ENCODE data around the gene DGCR8.

Gene DGCR8

DNA sequence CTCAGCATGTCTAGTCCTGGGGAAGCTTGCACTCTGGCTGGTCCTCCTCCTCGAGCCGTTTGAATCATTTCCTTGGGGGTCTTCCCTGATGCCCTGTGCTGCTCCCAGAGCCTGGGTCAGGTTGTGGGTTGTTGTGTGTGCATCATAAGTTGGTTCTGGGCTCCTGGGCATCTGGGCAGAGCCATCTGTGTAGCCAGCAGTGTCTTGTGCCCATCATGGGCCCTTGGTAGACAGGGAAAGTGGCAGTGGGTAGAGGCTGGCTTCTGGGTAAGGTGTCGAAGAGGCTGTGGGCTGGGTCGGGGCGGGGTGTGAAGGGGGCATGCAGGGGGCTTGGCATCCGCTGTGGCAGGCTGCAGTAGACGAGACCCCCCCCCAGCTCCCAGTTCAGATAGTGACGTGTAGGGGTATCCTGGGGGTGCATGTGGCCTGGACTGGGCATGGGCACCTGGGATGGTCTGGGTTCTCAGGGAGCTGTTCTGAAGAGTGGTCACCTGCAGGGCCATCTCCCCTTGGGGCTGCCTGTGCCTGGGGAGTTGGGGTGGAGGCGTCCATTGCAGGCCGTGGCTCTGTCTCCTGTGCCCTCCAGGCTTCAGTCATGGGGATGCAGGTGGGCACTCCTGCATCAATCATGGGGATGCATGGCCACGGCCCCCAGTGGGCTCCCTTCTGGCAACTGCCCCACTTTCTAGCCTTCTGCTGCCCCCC, 44.2 kb downstream of the DGCR8 start:
- DNase-seq (ENCODE audit: low spot score): no peak

DNA sequence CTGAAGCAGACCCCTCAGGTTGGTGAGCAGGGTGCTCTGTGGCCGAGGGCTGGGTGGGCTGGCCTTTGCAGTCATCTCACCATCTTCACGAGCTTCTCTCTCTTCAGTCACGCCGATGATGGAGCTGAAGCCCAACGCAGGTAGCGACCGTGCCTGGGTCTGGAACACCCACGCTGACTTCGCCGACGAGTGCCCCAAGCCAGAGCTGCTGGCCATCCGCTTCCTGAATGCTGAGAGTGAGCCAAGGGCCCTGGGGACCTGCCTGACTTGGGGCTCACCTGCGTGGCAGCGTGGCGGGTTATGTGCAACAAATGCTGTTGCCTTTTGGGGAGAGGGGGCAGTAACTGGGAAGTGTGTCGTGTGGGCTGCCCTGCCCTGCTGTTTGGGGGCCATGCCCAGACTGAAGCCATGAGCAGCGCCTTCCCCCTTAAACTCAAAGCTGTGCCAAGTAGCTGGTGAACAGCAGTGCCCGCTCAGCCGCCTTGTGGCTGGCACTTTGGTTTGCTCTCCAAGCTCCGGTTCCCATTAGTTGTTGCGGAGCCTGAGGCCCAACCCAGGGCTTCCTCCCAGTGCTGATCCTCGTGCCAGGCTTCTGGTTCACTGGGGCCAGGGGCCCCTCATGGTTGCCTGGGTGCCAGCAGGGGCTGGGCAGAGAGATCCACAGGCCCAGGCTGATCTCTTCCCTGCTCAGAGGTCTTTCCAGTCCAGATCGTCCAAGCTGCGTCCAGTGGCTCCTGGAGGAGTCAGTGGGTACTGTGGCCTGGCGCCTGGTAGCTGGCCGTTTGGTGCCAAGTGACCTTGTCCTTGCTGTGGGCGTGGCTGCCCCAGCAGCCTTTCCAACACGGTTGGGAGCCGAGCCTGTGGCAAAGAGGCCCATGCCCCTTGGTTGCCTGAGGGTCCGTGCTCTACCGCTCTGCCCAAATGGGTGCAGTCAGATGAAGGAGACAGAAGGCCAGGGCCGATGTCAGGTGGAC, 45.4 kb downstream of the DGCR8 start:
- no peak for DNase-seq (ENCODE audit: low spot score)

DNA sequence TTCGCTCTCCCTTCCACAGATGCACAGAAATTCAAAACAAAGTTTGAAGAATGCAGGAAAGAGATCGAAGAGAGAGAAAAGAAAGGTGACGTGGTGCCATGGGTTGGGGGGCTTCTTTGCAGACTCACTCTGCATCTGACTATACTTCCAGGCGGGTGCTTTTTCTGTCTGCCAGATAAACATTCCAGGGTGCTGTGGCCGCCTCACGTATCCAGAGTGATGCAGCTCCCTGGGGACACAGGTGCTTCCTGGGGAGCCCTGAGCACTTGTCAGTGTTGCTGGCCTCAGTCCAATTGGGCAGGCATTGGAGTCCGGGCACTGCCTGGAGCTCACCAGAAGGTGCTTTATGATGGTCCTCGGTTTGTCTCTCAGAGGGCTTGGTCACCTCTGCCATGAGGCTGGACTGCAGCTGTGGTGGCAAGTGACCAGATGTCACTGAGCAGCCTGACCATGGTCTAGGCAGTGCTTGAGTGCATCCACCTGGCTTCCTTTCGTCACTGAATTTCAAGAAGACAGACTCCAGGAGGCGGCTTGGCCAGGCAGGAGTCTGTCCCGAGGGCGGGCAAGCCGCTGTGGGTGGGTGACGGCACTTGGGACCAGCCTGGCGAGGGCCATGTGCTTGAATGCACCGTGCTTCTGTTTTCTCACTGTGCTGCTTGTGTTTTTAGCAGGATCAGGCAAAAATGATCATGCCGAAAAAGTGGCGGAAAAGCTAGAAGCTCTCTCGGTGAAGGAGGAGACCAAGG, 46.4 kb downstream of the DGCR8 start:
- no peak for DNase-seq (ENCODE audit: low spot score)

DNA sequence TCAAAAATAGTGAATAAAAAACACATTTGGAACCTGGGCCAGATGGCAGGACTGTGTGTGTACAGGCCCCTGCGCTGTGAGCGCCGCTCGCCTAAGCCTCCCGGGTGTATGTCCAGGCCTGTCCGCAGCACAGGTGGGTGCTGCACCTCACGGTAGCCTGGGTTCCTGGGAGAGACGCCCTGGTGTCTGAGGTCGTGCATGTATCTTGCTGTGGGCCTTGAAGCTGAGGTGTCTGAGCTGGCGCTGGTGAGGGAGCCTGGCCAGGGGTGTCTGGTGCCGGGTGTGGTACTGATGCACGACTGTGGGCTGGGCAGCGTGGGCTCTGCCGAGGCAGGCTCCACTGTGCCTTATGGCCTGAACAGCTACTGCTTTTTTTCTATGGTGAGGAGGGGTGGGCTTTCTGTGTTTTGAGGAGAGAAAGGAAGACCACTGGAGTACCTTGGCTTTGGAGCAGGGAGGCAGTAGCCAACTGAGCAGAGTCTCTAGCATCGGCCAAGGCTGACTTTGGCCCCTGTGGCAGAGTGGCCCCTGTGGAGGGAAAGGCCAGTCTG, 47.4 kb downstream of the DGCR8 start:
- DNase-seq (ENCODE audit: low spot score): no peak

DNA sequence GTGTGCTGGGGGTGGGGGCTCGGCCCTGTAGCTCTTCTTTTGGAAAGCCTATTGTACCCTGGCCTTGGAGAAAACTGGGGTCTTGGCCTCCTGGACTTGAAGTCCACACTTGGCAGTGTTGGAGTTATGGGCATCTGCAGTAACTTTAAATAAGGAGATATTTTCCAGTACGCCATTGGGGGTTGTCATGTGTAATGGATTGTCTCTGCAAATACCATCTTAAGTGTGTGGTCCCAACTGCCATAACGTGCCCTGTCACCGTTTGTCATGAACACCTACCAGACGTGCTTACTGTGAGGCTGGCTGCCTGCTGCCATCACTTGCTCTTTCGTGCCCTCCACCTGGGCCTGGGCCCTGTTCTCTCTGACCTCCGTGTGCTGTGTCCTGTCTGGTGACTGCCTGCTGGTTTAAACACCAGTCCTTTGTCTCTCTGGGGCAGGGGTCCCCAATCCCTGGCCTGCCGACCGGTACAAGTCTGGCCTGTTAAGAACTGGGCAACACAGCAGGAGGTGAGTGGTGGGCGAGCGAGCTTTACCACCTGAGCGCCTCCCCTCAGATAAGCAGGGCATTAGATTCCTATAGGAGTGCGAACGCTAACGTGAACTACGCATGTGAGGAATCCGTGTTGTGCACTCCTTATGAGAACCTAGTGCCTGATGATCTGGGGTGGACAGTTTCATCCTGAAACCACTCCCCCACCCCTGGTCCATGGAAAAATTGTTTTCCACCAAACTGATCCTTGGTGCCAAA, 48.0 kb downstream of the DGCR8 start:
- no peak for DNase-seq (ENCODE audit: low spot score)

DNA sequence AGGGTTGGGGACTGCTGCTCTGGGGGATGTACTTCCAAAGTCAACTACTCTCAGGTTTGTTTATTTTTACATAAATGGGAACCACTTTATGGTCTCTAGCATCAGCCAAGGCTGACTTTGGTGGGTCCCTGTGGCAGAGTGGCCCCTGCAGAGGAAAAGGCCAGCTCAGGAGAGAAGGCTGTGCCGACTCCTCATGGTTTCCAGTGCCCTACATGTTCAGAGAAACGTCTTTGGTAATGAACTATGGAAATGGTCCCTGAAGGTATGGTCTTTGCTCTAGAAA, 48.5 kb downstream of the DGCR8 start:
- no peak for DNase-seq (ENCODE audit: low spot score)

DNA sequence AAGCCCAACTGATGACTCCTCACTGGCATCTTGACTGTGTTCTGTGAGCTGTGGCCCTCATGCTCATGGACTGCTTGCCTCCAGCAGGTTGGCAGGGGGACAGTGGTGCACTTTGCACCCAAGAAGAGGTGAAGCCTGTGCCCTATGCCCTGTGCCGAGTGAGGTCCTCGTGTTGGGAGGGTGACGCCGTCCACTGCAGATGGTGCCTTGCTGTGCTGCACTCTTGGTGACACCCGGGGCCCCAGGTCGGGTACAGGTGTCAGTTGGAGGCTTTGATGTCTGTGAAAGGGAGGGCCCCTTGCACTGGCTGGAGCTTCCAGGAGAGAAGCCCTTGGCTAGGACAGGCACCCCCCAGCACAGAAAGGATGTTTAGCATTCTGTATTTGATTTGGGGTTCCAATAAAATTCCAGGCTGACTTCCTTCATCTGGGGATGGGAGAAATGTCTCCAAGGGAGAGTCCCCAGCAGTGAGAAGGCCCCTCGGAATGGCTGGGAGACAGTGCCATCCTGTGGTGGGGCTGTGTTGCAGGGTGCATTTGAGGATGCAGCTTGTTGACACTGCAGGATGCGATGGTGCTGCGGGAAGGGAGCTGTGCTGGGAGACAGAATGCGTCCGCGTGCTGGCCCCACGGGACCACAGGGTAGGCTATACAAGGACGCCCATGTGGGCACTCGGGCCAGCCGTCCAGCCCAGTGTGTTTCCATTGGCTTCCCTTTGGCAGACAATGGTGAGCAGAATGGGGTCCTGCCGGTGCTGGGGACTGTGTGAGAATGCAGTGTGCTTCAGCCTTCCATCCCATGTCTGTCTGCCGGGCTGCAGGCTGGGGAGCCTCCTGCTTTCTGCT, 49.1 kb downstream of the DGCR8 start:
- peak; percentile 56 for DNase-seq (ENCODE audit: low spot score)

DNA sequence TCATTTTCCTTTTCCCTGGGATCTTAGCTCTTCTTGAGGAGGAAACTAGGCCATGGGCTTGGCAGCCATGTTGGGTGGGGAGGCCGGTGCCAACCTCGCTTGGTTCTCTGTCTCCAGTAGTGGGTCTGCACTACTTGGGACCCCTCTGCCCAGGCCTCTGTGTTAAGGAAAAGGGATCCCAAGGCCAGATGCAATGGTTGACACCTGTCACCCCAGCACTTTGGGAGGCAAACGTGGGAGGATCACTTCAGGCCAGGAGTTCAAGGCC, 49.6 kb downstream of the DGCR8 start:
- DNase-seq (ENCODE audit: low spot score): no peak

DNA sequence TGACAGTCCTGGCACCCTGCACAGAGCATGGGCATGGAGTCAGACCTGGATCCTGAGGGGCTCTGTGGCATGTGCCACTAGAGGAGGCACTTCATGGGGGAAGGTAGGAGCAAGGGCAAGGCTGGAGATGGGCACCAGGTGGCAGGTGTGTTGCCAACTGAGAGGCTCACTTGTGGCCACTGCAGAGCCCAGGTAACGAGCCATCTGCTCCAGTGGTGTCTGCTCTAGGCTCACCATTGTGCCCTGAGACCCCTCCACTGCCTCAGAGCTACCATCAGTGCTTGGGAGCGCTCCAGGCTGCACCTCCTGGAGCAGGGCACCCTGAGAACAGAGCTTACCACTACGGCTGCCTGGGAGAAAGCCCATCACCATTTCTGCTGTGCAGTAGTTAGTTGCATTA, 50.3 kb downstream of the DGCR8 start:
- no peak for DNase-seq (ENCODE audit: low spot score)

DNA sequence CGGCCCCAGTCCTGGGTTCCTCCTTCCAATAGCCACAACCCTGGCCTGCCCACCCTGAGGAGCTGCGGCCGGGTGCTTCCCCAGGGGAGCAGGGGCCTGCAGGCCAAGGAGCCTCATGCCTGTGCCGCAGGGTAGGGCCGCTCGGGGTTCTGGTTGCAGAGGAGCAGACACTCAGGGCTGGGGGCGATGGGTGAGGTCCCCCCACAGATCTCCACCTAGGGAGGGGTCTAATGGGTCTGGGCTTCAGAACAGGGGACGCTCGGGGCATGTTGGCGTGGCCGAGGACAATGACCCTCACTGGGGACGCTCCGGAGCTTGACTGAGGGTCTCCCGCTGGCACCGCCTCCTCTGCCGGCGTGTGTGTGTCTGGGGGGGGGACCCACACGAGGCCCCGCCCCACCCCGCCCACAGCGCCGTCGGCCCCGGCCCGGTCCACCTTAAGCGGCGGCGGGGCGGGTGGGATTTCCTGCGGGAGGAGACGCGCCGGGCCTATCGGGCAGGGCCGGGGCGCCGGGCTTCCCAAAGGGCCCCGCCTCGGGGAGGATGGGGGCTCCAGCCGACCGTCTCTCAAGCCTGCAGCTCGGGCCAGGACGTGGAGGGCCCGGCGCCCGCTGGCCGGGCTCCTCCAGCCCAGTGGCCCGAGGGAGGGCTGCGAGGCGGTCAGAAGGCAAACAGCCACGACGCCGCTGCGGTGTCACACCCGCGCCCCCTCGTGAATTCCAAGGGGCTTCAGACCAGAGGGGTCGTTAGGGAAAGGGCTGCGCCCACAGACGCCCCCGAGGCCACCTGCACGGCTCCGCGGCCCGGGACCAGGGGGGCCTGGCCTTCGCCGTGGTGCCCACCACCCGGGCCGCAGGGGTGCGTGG, 50.9 kb downstream of the DGCR8 start:
- DNase-seq (ENCODE audit: low spot score): peak; percentile 80

DNA sequence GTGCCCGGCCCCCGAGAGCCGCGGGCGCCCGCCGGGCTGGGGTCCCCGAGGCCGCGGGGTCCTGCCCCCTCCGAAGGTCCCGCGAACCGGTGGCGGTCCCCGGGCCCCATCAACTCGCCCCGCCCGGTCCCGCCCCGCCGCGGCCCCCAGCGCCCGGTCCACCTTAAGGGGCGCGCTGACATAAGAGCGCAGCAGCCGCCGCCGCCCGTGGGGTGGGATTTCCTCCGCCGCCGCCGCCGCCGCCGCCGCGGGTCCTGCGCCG, 51.5 kb downstream of the DGCR8 start, which contains the start of gene ZDHHC8:
Gene ZDHHC8 (plus strand): TSS at position 208 of the 262 bp plus-strand sequence. CDS start 144 bp downstream, outside the sequence.
- no peak for DNase-seq (ENCODE audit: low spot score)

DNA sequence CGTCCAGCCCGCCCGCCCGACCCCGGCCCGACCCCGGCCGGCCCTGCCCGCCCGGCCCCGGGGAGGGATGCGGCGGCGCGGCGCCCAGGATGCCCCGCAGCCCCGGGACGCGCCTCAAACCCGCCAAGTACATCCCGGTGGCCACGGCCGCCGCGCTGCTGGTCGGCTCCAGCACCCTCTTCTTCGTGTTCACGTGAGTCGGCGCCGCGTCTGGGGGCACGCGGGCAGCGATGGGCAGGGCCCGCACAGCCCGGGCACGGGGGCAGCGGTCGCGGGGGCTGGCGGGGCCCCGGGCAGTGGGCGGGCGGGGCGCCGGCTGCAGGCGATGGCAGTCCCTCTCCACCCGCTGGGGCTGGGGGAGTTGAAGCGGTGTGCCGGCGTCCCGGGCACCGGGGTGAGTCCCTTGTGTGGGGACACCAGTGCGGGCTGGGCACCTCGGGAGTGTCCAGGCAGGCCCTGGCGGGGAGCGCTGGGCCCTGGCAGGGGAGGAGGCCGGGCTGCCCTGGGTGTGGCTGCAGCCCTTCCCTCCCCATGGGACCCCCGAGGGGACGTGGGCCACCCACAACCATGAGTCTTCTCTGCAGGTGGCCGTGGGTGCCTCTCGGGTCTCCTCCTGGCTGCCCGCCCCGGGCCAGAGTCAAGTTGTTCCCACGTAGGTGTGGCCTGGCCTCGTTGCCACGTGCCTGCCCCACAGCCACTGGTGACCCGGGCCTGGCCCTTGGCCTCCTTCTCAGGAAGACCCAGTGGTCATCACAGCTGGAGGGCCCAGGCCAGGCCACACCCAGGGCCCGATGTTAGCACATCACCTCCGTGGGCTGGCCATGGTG, 52.0 kb downstream of the DGCR8 start:
- DNase-seq (ENCODE audit: low spot score): no peak

DNA sequence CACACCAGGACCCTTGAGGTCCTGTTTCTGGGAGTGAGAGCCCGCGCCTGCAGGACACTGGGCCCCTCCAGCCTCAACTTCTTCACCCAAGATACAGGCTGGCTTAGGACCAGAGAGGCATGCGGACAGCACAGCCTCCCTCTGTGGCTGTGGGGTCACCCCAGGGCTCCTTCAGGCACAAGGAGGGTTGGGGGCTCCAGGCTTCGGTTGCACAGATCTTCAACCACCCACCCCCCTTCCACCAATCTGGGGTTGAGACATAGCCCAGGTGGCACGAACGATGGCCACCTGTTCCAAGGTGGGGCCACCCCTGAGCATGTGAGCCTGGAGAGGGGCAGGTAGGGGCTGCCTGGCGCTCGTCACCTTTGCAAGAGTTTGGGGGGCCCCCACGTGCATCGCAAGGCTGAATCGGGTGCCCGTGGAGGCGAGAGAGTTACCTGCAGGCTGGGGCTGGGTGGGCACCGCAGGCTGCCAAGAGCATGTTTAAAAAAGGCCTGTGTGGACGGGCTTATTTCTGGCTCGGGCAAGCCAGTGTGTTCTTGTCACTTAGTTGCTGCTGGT, 52.7 kb downstream of the DGCR8 start:
- DNase-seq (ENCODE audit: low spot score): no peak

DNA sequence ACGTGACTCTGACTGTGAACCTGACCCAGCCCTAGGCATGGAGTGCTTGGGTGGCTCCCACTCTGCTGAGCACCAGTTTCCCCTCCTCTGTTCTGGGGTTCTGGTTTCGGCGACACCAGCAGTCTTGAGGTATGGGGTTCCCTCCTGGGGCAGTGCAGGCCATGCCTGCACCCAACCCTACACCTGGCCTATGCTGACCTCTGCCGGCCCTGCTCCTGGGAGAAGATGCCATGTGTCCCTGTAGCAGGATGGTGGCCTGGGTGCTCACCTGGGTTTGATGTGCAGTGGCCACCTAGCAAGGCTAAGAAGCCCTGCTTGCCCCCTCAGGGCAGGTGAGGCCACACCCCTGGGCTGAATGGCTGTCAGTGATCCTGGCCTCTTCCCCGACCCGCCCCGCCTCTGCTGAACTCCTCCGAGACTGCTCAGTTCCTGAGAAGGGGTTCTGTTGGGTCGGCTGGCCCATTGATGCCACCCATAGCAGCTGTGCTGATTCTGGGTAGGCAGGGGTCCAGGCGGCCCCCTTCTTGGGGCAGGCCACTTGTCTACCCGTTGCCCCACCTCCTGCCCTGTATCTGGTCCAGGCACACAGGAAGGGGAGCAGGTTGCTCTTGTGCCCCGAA, 54.0 kb downstream of the DGCR8 start:
- no peak for DNase-seq (ENCODE audit: low spot score)

DNA sequence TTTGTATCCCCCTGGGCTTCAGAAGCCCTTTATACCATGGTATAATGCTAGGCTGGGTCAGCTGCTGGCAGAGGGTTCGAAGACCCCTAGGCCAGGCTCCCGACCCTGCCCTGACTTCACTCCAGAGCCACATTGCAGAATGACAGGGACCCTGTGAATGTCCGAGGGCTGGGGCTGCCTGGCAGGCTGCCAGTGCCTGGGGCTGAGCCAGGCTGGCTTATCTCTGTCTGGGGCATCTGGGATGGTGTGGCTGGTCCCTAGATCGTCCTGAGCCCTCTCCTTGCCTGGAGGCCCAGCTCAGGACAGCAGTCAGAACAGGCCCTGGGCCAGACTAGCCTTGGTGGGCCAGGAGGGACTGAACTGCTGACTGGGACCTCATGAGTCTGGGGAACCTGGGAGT, 55.2 kb downstream of the DGCR8 start:
- DNase-seq (ENCODE audit: low spot score): no peak

DNA sequence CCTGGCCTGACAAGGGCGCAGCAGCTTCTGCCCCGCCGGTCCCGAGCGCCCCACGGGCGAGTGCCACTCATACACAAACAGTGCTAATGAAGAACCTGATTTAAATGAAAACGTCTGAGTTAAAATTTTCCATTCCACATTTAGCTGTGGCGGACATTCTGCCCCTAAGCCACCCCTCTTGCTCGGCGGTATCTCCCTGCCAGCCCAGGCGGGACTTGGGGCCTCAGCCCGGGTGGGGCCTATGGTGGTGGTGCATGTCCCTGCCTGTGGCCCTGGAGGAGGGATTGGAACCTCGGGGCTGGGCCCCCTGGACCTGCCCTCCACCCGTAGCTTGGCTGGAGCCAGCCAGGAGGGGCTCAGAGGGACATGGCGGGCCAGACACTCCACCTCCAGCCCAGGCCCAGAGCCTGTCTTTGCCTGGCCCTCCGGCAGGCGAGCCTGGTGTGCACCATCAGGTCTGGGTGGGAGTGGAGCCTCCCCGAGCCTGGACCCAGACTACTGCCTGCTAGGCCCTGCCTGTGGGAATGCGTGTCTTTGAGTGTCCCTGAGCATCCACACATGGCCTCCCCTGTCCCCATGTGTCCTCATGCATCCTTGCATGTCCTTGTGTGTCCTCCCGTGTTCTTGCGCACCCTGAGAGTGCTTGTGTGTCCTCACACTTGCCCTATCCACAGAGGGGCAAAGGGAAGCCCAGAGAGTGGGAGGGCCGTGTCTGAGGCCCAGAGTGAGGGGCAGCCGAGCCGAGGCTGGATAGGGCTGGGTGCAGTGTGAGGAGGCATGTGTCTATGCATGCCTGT, 56.0 kb downstream of the DGCR8 start:
- no peak for DNase-seq (ENCODE audit: low spot score)

DNA sequence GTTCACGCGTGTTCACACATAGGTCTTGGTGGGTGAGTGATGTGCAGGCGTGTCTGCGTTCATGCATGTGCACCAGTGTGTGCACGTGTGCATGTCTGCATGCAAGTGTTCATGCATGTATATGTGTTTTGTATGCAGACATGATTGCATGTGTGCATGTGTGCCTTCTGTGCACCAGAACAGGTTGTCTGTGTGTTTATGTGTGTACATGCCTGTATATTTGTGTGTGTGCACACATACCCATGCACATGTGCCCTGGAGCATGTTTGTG, 56.5 kb downstream of the DGCR8 start:
- no peak for DNase-seq (ENCODE audit: low spot score)

DNA sequence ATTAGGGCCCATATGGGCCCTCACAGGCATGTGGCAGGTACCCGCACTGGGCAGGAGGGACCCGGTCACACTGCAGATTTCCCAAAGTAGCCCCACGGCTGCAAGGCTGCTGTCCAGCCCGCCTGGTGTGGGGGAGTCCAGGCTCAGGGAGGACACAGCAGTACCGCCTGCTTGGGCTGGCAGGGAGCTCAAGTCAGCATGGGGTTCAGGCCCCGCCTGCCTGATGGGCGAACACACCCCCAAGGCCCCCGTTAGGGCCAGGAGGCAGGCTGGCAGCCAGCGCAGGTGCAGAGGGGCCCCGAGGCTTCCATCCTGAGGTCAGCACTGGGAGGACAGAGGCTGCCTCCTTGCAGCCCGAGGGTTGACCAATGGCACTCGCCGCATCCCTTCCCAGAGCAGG, 57.1 kb downstream of the DGCR8 start:
- DNase-seq (ENCODE audit: low spot score): no peak

All from SK-N-DZ (cell line).